ENCODE results near the gene ARSI.

ARSI gene

DNA sequence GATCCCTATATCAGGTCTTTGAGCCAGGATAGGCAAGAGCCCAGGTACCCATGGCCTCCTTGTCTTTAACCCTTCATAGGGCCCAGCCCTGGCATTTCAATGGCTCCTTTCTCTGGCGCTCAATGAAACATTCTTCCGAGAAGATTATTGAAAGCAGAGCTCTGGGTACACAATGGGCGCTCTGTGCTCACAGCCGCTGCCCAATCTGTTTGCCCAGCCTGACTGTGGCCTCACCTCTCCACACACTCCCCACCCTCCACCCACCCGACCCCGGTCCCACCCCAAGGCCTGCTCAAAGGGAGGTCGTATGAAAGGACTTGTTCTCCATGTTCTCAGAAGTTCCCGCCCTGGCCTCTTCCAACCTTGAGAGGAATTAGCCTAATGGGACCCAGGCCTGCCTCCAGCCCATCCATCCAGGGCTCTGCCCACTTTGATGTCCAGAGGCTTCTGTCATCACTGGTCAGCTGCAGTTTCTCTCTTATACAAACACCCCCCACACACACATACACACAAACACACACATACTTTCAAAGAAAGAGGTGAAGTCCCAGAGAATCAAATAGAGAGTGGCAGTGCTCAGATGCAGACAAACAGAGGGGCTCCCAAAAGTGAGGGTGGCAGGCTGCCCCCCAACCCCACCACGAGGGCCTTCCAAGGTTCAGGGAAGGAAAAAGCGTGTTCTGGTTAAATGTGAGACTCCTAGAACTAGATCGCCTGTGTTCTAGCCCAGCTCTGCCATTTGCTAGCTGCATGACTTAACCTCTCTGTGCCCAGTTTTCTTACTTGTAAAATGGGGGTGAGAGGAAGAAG lies 5.1 kb upstream of the ARSI start:
- no peak for DNase-seq (ENCODE audit: low read depth)

- DNase-seq (ENCODE audit: low read depth): no peak
These were observed 4.1 kb upstream of the ARSI start for GRCh38 chr5:150306775-150307174.

- DNase-seq (ENCODE audit: low read depth): no peak
These were observed 2.9 kb upstream of the ARSI start for GRCh38 chr5:150305557-150305956.

GRCh38 chr5:150305095-150305494 lies 2.4 kb upstream of the ARSI start:
- no peak for DNase-seq (ENCODE audit: low read depth)

DNA sequence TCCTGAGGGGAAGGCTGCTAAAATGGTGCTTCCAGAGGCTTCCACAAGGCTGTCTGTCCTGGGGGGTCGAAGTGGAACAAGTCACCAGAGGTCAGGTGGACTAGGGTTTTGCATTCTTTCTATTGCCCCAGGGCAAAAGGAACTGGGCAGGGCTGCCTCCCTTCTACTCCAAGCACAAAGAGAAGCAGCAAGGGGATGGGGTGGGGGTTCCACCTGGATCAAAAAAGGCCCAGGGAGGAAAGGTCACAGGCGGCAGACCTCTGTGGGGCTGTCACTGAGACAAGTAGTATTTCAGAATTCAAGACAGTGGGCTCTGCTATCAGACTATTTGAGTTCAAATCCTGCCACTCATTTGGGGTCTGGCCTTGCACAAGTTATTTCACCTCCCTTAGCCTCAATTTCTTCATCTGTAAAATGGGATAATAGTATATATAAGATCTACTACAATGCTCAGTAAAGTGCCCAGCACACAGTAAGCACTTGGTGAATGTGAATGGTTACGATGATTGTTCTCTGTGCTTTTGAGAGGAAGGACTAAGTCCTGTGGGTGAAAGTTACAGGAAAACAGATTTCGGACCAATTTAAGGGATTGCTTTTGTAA lies 1.9 kb upstream of the ARSI start:
- no peak for DNase-seq (ENCODE audit: low read depth)

DNA sequence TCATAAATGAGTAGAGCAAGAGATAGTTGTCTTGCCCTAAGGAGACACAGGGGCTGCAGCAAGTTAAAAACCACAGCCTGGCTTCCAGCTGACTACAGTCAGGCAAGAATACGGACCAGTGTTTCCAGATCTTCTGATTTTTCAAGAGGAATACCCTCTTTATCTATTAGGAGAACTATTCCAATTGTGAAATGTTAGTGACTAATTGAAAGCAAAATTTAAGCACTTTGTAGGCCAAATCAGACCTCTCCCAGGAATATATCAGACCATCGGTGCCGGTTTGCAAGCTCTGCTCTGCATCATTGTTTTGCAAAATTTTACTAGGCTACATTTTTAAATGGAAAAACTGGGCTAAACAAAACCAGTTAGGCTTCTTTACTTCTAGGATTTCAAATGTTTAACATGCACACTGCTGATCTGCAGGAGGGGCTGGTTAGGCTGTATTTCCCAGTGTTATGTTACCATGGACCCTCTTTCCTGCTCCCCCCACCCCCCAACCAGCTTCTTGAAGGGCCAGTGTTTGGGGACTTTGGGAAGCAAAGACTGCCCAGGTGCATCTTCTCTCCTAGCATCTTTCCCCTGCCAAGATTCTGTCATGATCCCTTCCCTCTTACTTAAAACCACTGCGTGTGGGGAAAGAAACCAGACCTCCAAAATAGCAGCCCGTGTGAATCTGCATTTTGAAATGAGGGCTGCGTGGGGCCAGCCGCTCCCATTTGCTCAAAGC lies 1.1 kb upstream of the ARSI start:
- no peak for DNase-seq (ENCODE audit: low read depth)

DNA sequence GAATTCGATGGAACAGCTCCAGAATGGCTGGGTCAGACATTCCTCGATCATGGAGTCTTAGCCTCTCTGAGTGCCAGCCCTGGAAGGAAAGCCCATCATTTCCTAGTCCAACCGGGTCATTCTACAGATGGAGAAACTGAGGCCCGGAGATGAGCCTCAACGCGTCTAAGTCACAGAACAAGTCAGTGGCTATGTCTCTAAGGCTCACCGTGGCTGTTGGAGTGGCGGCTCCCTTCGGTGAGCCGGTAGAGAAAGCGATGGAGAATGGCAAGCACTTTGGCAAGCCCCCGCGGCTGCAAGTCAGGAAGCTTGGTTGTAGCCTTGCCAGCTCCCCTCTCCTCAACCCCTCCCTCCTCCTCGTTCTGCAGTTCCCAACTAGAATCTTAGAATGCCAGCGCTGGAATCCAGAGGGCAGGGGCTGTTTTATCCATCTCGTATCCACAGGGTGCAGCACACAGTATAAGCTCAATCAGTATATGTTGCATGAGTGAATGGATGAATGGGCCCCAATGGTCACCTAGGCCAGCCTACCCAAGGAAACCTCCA lies 438 bp upstream of the ARSI start:
- no peak for DNase-seq (ENCODE audit: low read depth)

DNA sequence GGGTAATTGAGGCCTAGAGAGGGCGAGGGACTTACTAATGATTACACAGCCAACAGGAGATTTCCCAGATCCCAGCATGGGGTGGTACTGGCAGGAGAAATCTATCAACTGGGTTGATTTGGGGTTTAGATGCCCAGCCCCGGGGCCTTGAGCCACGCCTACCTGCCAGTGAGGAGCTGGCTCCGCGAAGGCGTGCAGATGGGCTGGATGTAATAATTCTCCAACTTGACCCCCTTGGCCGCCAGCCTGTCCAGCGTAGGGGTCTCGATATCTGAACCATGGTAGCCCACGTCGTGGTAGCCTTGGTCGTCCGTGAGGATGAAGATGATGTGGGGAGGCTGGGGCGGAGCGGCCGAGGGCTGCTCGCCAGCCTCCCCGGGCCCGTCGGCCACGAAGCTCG lies 804 bp downstream of the ARSI start:
- DNase-seq (ENCODE audit: low read depth): no peak

GRCh38 chr5:150301170-150301505 lies 1.6 kb downstream of the ARSI start:
- DNase-seq (ENCODE audit: low read depth): no peak

DNA sequence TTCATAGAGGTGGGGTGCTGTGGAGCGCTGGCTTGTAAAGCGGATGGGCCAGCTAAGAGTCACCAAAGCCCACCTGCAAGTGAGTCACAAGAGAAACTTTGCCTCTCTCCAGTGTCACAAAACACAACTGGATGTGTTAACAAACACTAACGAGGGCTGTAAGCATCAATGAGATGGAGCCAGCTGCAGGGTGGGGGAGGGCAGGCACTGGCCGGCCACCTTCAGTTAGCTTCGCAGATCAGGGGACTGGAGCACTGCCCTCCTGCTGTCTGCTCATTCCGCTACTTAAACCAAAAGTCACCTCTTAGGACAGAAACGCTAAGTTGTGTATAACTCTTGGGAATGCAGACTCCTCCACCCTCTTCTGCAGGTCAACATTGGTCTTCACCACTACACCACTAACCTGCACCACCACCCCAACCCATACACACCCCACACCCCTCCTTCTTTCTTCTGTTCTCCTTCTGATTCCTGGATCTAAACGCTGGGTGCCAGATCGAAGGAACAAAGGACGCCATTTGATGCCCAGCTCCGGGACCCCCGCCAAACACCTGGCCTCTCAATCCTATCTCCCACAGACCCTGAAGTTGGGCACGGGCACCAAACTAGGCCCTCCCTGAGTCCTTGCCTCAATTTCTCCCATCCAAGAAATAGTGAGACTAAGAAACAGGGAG lies 2.1 kb downstream of the ARSI start:
- DNase-seq (ENCODE audit: low read depth): no peak

- DNase-seq (ENCODE audit: low read depth): no peak
These were observed 3.0 kb downstream of the ARSI start for GRCh38 chr5:150299571-150300327.

DNA sequence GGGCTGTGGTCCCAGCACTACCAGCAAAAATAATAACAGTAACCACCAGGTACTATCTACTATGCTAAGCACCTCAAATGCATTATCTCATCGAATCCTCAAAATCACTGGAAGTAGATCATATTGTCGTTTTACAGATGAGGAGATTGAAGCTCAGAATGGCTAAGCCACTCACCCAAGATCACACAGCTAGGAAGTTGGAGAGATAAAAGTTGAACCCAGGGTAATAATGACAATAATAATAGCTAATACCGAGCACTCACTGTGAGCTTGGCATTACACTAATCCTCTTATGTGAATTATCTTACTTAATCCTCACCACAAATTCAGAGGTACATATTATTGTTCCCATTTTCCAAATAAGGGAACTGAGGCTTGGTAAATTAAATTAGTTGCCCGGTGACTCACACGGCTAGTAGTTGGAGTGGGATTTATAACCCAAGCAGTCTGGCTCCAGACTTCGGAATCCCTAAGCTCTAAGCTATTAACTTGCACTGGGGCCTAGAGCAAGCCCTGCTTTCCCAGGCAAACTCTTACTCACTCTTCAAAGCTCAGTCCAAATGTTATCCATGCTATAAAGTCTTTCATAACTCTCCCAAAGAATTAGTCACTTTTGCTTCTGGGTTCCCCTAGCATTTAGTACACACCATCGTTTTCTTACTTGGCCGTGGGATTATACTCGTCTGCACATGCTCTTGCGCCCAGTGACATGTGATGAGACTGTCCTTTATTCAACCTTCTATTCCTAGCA lies 3.8 kb downstream of the ARSI start:
- no peak for DNase-seq (ENCODE audit: low read depth)

- no peak for DNase-seq (ENCODE audit: low read depth)
These were observed 4.6 kb downstream of the ARSI start for GRCh38 chr5:150297934-150298595.

- DNase-seq (ENCODE audit: low read depth): no peak
These were observed 5.3 kb downstream of the ARSI start for GRCh38 chr5:150297236-150297890.

DNA sequence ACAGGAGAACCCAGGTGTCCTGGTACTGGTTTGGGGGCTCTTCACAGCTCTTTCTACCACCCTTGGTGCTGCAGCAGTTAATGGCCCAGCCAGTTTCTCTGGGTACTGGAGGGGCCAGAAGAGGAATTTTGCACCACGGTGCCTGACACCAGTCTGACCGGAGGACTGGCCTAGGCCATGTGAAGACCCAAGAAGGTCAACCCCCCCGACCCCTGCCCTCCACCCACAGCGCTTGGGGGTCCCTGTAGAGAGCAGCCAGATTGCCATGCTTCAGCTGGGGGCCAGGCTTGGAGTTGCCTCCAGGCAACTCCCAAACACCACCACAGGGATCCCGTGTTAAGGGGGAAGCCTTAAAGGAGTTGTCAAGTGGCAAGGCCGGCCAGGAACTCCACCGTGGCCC lies 6.2 kb downstream of the ARSI start:
- DNase-seq (ENCODE audit: low read depth): no peak

DNA sequence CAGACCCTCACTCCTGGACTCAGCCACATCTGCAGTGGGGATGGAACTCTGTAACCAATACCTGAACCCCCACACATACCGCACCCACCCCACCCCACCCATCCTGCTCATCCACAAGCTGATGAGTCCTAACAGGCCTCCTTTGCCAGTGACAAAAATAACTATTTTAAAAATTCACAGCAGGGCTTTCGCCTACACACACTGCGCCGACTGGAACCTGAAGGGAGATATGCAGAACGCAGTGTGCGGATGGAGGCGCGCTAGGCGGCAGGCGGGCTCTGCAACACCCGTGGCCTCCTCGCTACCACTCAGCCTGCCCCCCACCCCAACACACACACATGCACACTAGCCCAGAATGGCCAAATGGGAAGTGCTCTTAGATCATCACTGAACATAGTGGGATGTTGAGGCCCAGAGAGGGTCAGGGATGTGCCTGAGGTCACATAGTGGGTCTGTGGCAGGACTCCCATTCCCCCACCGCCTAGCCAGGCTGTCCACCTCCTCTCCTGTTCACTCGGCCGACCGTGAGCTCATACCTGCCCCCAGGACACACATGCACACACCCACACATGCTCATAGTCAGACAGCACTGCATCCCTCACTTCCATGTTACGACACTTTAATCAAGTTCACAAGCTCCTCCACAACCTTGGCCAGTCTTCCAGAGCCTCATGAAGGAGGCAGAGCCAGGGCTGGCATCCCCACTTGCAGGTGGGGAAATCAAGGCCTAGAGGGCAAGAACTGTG lies 6.8 kb downstream of the ARSI start:
- DNase-seq (ENCODE audit: low read depth): no peak

- no peak for DNase-seq (ENCODE audit: low read depth)
These were observed 7.5 kb downstream of the ARSI start for GRCh38 chr5:150295172-150295634.

DNA sequence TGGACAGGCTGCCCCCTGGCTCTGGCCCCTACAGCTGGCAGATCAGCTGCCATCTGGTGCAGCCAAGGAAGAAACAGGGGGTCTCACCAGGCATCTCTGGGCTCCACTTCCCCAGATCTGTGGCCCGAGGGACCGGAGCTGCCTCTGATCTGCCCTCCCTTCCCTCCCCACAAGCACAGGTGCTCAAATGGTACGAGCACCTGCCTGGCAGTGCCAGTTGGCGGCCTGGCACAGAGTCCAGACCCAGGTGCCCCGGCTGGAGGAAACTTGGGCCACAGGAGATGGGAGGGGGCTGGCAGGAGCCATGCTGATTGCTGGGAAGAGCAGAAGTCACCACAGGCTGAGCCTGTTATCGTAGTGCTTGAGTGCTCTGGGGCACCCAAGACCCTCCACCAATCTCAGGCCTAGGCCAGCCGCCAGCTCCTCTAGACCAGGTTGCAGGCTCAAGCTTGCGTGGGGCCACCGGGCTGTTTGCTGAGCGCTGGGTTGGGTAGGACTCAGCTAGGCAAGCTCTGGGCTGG lies 8.1 kb downstream of the ARSI start:
- no peak for DNase-seq (ENCODE audit: low read depth)
